HG03520 (cell line): ENCODE data around the gene ACSL1.
"Not testable (repeated sequence)": the region's sequence is repeated elsewhere in the genome, so short reads cannot be mapped to it uniquely, and the experiment has no call there.

ENCODE experiments used
- ATAC-seq: cut with Tn5 transposase; IDR thresholded peaks from one replicate; pipeline ENCODE4 v1.9.1; 2021; ENCODE audit warnings: mild to moderate bottlenecking, moderate library complexity; ENCODE audit not compliant: unreplicated experiment

The ACSL1 gene

DNA sequence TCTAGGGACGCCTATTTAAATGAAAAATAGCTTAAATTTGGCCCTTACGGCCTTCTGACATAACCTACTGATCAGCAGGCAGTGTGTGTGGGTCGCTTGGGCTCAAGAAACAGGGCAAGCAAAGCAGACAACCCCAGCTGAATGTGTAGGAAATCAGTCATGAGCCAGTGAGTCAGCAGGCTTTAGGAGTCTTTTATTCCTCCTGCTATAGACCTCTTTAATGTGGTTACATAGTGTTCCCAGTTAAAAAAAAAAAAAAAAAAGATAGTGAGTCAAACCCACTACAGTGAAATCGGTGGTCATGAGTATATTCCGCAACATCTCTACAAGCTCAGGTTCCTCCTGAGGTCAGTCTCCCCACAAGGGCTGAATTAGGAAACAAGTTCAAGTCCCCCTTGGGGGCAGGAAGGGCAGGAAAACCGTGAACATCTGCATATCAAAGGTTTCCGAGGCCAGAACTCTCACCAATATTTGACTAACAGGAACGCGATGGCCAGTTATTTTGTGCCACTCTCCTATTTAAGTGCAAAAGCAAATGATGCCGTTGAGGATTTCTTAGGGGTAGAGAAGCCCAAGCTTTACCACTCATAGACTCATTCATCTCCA, 32.7 kb downstream of the ACSL1 start:
- ATAC-seq, result no peak

DNA sequence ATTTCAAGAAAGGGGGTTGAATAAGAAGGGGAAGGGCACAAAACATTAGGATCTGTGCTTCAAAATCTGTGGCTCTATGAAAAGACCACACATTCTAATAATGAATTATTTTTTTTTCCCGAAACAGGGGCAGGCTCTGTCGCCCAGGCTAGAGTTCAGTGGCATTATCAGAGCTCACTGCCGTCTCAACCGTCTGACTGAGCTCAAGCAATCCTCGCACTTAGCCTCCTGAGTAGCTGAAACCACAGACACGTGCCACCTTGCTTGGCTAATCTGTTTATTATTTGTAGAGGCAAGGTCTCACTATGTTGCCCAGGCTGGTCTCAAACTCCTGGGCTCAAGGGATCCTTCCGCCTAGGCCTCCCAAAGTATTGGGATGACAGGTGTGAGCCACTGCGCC, 33.4 kb downstream of the ACSL1 start:
- no peak for ATAC-seq

DNA sequence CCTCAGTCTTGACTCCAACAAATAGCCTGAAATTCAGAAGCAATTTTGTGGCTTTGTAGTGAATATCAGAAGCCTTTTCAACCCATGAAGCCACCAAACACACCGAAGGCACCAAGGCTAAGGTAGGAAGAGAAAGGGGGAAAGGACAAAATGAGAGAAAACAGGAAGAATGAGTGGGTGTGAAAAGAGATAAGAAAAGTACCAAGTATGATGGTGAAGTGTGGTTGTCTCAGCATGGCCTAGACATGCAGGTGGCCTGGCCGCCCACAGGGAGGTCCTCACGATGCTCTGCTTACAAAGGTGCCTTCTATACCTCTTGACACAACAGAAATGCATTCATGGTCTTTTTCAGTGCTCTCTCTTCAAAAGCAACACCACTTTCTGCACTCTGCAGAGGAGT, 34.9 kb downstream of the ACSL1 start:
- no peak for ATAC-seq

DNA sequence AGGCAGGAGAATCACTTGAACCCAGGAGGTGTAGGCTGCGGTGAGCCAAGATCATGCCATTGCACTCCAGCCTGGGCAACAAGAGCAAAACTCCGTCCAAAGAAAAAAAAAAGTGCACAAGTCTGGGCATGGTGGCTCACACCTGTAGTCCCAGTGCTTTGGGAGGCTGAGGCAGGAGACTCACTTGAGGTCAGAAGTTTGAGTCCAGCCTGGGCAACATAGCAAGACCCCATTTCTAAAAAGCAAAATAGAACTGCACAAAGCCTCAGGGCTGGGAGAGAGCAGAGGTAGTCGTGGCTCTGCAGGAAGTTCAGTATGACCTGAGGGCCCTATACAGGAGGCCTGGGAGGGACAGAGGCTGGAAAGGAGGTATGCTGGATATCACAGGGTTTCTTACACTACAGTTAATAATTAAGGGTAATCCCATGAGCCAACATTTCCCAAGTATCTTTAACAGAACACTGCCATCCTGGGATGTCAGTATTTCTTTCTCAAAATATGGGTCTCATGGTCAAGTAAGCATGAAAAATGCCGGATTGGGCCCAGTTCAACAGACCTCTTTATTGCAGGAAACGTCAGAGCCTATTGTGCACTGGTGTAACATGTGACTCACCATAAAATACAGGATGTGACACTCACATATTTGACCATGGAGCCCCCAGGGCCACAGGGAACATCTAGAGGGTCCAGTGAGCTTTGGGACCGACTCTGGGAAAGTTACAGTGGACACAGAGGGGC, 37.8 kb downstream of the ACSL1 start:
- ATAC-seq, result no peak

DNA sequence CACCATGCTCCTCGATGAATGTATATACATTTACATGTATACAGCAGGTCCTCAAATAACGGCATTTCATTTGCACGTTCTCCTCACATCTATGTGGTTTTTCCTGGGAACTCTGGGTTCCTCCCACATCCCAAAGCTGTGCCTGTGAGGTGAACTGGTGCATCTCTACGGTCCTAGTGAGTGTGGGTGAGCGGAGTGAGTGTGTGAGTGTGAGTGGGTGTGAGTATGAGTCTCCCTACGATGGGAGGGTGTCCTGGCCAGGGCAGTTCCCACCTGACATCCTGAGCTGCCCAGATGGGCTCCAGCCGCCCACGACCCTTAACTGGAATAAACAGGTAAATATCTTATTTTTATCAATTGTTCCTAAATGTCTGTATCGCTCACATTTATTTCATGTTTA, 40.0 kb downstream of the ACSL1 start:
- ATAC-seq, result no peak

DNA sequence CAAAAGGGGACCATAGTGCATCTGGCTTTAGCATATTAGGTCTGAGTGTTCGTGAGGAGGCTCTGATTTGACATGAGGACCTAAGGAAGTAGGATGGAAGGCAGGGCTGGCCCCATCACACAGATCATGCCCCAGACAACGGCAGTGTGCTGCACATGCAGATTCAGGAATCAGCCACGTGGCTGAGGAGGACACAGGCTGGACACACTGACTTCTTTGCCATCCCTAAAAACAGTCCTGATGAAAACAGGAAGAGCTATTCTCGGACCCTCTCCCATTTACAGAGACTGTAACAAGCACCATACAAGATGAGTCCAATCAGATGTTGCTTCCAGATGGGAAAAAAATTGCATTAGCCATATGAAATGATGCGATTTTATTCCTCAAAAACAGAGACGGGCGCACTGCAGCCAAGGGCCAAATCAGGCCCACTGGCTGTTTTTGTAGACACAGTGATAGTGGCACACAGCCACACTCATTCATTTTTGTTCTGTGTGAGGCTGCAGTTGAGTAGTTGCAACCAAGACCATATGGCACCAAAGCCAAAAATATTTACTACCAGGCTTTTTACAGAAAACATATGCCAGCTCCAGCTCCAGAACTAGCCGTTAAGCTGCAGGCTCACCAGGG, 41.0 kb downstream of the ACSL1 start:
- no peak for ATAC-seq

DNA sequence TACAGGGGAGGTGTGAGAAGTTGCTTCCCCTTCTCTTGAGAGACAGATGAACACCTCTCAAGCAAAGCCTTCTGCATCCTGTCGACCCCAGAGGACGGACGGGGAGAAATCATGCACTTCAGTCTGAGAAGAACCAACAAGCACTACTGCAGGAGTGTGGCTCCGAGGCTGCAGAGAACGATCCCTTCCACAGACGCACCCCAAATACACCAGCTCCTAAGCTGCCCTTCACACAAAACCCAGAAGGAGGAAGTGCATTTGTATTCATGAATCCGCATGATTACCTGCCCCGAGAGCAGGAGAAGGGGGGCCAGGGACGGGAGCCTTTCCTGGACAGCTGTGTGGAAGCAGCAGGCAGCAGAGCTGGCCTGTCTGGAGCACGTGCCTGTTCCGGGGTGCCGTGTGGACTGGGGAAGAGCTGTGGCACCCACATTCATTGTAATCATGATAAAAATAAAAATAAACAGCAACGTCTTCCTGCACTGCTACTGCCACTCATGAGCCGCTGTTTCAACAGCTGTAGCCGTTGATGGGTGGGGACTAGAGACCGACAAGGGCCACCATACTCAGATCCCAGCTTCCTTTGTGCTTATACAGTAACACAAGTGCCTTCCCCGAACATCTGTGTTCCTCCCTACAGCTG, 42.9 kb downstream of the ACSL1 start:
- ATAC-seq, result no peak

DNA sequence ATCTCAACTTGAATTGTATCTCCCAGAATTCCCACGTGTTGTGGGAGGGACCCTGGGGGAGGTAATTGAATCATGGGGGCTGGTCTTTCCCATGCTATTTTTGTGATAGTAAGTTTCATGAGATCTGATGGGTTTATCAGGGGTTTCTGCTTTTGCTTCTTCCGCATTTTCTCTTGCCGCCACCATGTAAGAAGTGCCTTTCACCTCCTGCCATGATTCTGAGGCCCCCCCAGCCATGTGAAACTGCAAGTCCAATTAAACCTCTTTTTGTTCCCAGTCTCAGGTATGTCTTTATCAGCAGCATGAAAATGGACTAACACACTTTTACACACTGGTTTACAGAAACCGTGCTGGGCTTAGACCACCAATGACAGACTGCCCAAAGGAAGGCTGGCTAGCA, 46.6 kb downstream of the ACSL1 start:
- ATAC-seq, result not testable (repeated sequence)

DNA sequence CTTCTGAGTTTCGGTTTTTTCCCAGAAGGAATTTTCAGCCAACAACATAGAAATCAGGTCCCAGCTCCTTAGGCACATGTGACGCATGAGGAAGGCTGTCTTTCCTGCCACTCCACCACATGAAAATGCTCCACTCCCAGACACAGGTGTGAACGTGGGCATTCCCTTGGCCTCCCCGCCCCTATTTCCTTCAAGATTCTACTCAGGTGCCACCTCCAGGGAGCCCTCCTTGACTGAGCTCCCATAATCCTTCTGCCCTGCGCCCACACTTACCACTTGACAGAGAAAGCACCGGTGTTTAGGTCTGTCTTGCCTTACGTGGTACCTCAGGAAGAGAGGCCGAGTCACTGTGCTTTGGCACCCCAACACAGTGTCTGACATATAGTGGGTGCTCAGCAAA, 47.4 kb downstream of the ACSL1 start:
- ATAC-seq, result no peak

DNA sequence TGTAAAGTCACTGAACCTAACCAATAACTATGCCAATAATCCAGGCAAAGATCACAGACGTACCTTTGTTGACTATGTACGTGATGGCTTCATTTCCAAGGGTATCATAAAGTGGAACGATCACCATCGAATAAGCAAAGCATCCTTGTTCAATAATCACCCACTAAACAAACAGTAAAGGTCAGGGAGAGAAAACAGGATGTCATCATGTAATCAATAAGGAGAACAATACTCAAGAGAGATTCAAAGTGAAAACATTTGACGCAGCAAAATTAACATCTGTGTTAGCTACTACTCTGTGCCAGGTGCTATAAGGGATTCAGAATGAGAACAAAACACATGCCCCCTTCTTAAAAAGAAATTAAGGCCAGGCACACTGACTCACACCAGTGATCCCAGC, 48.9 kb downstream of the ACSL1 start:
- ATAC-seq, result no peak

DNA sequence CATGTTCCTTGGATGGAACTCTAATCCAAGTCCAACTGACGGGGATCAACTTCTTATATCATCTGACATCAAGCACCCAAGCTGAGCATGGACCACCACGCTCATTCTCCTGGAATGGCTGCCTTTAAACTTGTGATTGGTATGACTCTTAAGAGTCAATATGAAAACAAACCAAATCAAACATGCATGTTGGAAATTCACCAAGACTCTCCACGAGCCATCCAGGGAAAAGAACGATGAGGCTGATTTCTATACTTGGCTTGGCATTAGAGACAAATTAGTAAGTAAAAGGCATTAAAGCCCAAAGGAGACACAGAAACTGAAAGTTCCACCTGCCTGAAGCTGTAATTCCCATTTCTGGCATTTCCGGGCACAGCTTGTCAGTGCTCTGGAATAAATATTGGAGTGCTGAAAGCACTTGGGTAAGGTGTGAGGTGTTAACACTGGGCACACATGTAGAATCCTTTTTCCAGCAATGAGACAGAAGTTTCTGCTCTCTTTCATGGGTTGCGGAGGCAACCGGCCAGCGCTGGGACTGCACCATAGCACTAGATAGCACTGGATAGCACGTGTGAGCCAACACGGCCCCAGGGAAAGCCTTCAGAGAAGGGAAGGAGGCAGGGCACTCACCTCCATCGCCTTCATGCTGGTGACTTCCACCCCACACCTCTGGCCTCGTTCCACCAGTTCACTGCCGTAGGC, 49.8 kb downstream of the ACSL1 start:
- ATAC-seq, result no peak

DNA sequence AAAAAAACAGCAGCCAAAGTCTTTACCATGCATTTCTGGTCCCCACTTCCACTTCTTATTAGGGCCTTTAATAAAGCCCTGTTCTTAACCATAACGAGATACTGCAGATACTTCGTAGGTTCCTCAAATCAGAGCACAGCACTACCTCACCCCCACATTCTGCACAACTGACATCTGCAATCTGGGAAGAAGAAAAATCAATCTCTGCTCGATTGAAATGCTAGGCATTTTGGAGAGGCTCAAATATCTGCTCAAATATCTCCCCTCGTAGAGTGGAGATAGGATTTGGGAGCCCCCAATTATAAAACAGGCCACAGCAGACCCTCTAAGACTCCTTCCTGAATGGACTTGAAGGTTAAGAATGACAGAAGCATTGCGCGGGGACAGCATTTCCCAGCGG, 51.6 kb downstream of the ACSL1 start:
- no peak for ATAC-seq

DNA sequence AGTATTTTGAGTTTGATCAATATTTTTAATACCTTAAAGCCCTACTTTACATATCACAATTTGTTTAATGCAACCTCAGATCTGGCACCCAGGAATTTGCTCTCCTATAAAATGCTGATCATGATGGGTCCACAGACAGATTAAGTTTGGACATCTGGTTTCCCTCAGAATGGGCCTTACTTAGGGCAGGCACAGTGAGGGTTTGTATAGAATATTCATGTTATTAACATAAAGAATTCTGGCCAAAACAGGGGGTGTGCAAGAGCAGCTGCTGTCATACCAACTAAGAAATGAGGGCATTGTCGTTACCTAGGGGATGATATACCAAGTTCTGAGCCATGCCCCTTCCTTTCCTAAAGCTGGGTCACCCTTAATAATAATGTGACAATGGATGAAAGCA, 54.4 kb downstream of the ACSL1 start:
- no peak for ATAC-seq

DNA sequence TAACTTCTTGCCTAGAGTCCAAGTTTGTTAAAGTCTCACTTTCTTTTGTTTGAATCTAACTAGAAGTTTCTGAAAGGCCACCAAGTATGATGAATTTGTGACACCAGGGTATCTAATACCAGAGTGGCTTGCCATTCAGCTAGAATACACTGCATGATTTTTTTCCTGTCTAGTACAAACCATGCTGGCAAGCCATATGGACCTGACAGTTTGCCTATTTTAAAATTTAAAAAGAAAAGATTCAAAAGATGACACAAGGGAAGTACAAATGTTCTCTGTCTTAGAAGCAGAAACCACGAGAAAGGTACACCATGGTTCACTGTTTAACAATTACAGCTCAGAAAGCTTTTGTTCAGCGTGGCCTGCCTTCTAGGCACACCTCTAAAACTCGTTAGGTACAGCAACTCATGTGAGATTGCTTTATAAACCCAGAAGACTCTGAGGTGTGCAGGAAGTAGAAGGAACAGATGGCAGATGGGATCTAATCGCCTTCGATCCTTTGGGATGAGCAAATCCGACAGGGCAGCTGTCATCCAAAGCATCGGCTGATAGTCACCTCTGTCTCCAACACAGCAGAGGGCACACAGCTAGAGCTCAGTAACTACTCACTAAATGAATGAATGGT, 56.5 kb downstream of the ACSL1 start:
- ATAC-seq, result no peak

DNA sequence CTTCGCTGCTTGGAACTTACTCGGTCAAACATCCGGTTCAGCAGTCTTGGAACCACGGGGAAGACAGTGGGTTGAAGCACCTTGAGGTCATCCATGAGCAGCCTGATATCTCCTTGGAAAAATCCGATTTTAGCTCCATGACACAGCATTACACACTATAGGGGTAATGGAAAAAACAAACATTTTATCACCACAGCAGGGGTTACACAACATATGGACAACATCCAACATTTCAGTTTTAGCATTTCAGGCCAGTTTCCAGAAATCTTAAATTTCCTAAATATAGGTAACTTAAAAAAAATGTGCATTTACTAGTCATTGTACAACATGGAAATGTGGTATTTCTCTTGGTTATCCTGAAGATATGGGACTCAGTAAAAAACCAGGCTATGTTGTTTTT, 57.5 kb downstream of the ACSL1 start:
- no peak for ATAC-seq

DNA sequence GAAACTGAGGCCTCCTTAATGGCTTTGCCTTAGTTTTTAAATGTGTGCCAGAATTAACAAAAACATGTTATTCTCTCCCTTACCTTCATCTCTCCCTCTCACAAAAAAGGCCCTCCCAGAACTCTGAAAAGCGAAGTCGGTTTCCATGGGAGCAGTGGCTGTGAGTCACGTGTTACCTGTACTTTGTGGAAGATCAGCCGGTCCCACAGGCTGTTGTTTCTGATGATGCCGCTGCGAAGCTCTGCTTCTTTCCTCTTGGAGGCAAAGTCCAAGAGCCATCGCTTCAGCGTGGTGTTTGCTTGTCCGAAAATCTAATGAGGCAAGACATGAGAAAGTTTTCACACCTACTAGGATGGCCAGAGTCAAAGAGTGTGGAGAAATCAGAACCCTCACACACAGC, 59.3 kb downstream of the ACSL1 start:
- no peak for ATAC-seq

DNA sequence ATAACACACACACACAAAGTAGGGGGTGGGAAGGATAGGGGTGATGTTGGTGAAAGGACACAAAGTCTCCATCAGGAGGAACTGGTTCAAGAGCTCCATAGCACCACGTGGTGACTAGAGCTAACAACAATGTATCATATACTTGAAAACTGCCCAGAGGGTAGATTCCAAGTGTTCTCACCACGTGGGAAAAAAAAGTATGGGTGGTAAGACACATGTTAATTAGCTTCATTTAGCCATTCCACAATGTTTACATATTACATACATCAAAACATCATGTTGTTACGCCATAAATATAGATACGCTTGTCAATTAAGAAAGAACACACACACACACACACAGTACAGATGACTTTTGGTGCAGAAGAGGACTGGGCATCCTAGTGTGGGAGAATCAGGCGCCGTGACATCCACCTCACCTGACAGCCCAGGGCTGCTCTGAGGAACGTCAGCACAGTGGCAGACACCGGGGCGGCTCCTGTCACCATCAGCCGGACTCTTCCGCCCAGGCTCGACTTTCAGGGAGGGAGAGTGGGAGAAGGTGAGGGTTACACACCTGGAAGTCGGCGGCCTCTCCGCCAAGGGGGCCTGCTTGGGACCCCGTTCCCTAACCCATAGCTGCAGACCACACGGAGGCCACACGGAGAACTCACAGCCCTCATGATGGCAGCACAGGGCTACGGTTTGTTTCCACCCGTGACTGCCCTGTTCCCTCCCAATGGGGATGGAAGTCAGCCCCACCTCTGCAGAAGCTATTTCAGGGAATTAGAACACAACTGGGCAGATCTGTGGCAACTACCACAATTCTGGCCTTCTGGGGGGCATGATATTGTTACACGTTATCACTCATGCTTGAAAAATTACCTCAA, 60.1 kb downstream of the ACSL1 start:
- ATAC-seq, result no peak

DNA sequence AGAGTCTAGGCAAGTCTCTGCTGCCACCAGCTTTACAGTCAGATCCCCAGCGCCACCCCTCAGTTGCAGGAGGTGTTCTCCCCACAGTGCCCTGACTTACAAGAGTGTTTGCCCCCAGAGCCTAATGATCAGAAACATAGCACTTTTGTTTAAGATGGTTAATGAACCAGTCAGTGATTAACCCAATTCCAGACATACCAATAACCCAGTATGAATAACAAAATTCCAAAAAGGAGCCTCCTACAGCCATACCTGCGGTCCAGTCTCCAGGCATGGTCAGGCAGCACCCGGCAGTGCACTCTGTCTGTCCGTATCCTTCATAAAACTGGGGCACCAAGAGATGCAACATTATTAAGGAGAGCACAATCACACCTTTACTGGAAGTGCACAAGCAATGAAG, 61.2 kb downstream of the ACSL1 start:
- ATAC-seq, result no peak

DNA sequence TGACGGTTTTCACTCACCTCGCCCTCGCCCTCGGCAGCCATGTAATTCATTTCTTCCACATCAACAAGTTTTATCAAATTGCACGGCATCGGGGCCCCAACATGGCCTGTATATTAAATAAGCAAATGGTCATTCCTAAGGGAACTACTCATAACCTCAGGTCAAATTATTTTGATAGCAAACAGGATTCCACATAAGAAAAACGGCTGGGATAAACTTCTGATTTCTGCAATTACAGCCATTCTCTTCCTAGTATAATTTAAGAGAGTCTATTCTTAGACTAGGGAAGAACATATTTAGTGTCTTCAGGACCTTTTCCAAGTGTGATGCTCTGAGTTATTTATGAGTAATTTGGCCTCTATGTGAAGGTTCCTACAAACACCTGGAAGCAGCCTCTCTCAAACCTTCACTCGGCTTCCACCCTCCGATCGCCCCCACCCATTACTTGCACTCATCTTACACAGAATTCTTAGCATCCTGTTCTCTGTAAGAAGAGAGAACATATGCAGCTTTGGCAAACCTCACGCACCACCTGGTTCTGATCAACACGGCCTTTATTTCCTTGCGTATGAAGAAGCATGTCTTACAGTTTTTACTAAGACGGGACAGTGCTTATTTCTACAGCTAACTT, 62.5 kb downstream of the ACSL1 start:
- ATAC-seq, result no peak

DNA sequence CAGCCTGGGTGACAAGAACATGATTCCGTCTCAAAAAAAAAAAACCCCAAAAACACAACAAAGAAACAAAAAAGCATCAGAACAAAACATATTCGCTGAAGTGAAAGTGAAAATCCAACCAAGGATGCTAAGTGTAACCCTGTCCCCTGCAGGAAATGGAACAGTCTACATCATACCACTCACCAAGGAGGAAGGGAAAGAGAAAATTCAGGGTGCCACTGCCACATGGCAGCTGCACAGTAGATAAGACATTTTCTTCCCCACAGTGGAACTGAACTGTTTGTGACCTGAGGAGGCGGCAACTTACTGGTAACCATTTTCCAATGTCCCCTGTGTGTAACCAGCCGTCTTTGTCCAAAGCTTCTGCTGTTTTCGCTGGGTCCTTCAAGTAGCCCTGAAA, 63.7 kb downstream of the ACSL1 start:
- ATAC-seq, result peak; percentile 93
